Thymus (tissue), 11 donors: ENCODE results near the gene LGI4. TPM values are rescaled to one million over a fixed set of nuclear protein-coding genes. Genes with fewer than 3 reads are reported as not detected.
"Not testable (repeated sequence)": the region's sequence is repeated elsewhere in the genome, so short reads cannot be mapped to it uniquely, and the experiment has no call there.

ENCODE experiments used
- DNase-seq, 9 donors: peaks; one replicate each; pipeline ENCODE4 v3.0.0-alpha.2; 2013; ENCODE audit warnings: low spot score in 9 of 9, low read depth in 6 of 9, missing footprints in 1 of 9
- H3K27ac ChIP-seq, 2 donors: one replicate each; pipeline ENCODE4 v1.5.1; 2013; ENCODE audit warnings: control low read depth in 1 of 2, low read depth in 1 of 2, low read length in 1 of 2, mild to moderate bottlenecking in 1 of 2, moderate library complexity in 1 of 2
- H3K27me3 ChIP-seq, 2 donors: one replicate each; pipeline ENCODE4 v1.5.1; 2013; ENCODE audit warnings: low read length in 1 of 2; ENCODE audit not compliant: control insufficient read depth in 2 of 2, insufficient read depth in 1 of 2
- H3K36me3 ChIP-seq, 2 donors: one replicate each; pipeline ENCODE4 v1.5.1; 2013; ENCODE audit warnings: low read length in 1 of 2, mild to moderate bottlenecking in 1 of 2, moderate library complexity in 1 of 2; ENCODE audit not compliant: control insufficient read depth in 2 of 2, insufficient read depth in 2 of 2
- H3K4me1 ChIP-seq, 2 donors: one replicate each; pipeline ENCODE4 v1.5.1; 2013; ENCODE audit warnings: low read length in 2 of 2; ENCODE audit not compliant: control insufficient read depth in 2 of 2, insufficient read depth in 2 of 2
- H3K4me3 ChIP-seq, 2 donors: one replicate each; pipeline ENCODE4 v1.5.1; 2013; ENCODE audit warnings: low read length in 2 of 2, control low read depth in 1 of 2, mild to moderate bottlenecking in 1 of 2
- H3K9me3 ChIP-seq, 2 donors: one replicate each; pipeline ENCODE4 v1.5.1; 2013; ENCODE audit warnings: low read length in 1 of 2, mild to moderate bottlenecking in 1 of 2; ENCODE audit not compliant: control insufficient read depth in 2 of 2, insufficient read depth in 1 of 2
- whole genome bisulfite sequencing: extraction: QIAGEN DNeasy Blood & Tissue Kit; methylation state at CpG from one replicate; pipeline ENCODE4 v1.1.7; 2013; 5-methylcytosine and 5-hydroxymethylcytosine counted together
- polyA plus RNA-seq: library from polyadenylated mRNA; stranded (reverse); fragments of 200-250 nt; gene quantifications from one replicate; pipeline ENCODE4 v1.2.3, GENCODE V29; 2013
- total RNA-seq: library from RNA; stranded (reverse); fragments of 120-200 nt; gene quantifications from one replicate; pipeline ENCODE4 v1.2.4, GENCODE V29; 2013
- donor health status: healthy.

The LGI4 gene
- total and polyA plus RNA-seq, 2 donors, result 0.52 to 9.8 TPM

DNA sequence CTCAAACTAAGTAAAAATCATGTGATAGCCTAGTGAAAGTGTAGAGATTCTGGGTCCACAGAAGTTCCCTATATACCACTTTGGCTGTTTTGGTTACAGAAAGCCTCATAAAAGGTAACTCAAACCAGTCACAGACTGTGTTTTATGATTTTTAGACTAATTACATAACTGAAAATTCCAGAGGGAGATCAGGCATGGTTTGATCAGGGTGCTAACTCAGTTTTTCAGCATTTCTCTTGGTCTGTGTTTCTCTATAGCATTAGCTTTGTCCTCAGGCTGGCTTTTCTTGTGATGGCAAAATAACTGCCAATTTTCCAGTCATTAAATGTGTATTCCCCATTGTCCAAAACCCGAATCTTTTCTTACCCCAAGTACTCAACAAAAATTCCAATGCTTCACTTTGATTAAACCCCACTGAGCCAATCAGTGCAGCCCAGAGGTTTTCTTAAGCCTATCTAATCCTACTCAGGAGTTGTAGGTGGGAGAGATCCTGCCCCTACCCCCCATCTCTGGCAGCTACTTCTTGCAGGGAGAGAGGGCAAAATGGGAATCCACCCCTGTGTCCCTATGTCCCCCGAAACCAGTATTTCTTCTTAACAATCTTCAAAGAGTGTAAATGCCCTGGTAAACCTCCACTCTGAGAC lies 27.8 kb downstream of the LGI4 start:
- DNase-seq, result no peak
- Histone ChIP-seq H3K4me3 (no peak overlapping the region), H3K9me3 (peaks cover 0 to 12% of the 10 kb centered on the region in 2 donors), H3K27ac (no peak overlapping the region), H3K27me3 (peaks cover 0 to 3% of the 10 kb centered on the region in 2 donors), H3K36me3 (no peaks in the 10 kb centered on the region), H3K4me1 (no peaks in the 10 kb centered on the region)
- 47% methylated on average over 2 of the region's 2 CpGs for WGBS

GRCh38 chr19:35106291-35106583 lies 28.6 kb downstream of the LGI4 start:
- no peaks in the 10 kb centered on the region for H3K36me3 ChIP-seq
- no peak for DNase-seq
- H3K4me3 ChIP-seq, result no peak overlapping the region
- H3K9me3 ChIP-seq, result peaks cover 0 to 12% of the 10 kb centered on the region in 2 donors
- H3K27ac ChIP-seq, result no peak overlapping the region
- no peaks in the 10 kb centered on the region for H3K4me1 ChIP-seq
- H3K27me3 ChIP-seq, result peaks cover 0 to 3% of the 10 kb centered on the region in 2 donors
- 96% methylated on average over 9 of the region's 9 CpGs for WGBS

- H3K9me3 ChIP-seq, result peaks cover 0 to 12% of the 10 kb centered on the region in 2 donors
- 83% methylated on average over 30 of the region's 30 CpGs for WGBS
- H3K36me3 ChIP-seq, result no peaks in the 10 kb centered on the region
- peaks cover 0 to 3% of the 10 kb centered on the region in 2 donors for H3K27me3 ChIP-seq
- no peak overlapping the region for H3K4me3 ChIP-seq
- no peak overlapping the region for H3K27ac ChIP-seq
- DNase-seq, result no peak
- H3K4me1 ChIP-seq, result no peaks in the 10 kb centered on the region
Measured at GRCh38 chr19:35105411-35106290, 29.2 kb downstream of the LGI4 start.

DNA sequence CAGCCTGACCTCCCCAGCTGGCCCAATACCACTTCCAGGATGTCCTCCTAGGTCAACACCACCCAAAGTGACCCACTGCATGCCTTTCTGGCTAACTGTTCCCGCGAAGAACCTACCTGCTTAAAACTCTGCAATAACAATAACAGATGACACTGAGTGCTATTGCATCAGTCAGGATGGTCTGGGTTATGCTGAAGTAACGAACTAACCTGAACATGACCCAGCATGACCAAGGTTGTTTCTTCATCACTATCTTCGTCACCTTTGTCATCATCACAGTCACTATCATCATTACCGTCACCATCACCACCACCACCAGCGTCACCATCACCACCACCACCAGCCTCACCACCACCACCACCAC lies 29.8 kb downstream of the LGI4 start:
- Histone ChIP-seq H3K4me1 (no peaks in the 10 kb centered on the region), H3K4me3 (no peak overlapping the region), H3K9me3 (peaks cover 0 to 12% of the 10 kb centered on the region in 2 donors), H3K27ac (no peak overlapping the region), H3K27me3 (peaks cover 0 to 3% of the 10 kb centered on the region in 2 donors), H3K36me3 (no peaks in the 10 kb centered on the region)
- DNase-seq, result no peak
- WGBS, result 98% methylated on average over 6 of the region's 6 CpGs

- Histone ChIP-seq H3K9me3 (peaks cover 0 to 12% of the 10 kb centered on the region in 2 donors), H3K27me3 (no peaks in the 10 kb centered on the region), H3K27ac (no peak overlapping the region), H3K4me3 (no peak overlapping the region), H3K4me1 (no peaks in the 10 kb centered on the region), H3K36me3 (no peaks in the 10 kb centered on the region)
- 96% methylated on average over 11 of the region's 11 CpGs for WGBS
- DNase-seq, result no peak
Measured at GRCh38 chr19:35104361-35104760, 30.5 kb downstream of the LGI4 start.

DNA sequence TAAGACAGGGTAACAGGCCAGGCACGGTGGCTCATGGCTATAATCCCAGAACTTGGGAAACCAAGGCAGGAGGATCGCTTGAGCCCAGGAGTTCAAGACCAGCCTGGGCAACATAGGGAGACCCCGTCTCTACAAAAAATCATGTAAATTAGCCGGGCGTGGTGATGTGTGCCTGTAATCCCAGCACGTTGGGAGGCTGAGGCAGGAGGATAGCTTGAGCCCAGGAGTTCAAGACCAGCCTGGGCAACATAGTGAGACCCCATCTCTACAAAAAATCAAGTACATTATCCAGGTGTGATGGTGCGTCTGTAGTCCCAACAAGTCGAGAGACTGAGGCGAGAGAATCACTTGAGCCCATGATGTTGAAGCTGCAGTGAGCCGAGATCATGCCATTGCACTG lies 31.2 kb downstream of the LGI4 start:
- H3K27me3 ChIP-seq, H3K36me3 ChIP-seq, DNase-seq, H3K4me1 ChIP-seq, H3K4me3 ChIP-seq, H3K27ac ChIP-seq: not testable (repeated sequence)
- 82% methylated on average over 10 of the region's 10 CpGs for WGBS
- H3K9me3 ChIP-seq, result peaks cover 0 to 12% of the 10 kb centered on the region in 2 donors

DNA sequence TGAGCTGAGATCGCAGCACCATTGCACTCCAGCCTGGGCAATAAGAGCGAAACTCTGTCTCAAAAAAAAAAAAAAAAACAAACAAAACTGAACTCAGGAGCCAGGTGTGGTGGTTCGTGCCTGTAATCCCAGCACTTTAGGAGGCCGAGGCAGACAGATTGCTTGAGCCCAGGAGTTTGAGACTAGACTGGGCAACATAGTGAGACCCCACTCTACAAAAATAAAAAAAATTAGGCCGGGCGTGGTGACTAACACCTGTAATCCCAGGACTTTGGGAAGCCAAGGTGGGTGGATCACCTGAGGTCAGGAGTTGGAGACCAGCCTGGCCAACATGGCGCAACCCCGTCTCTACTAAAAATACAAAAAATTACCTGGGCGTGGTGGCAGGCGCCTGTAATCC lies 32.9 kb downstream of the LGI4 start:
- peaks cover 0 to 12% of the 10 kb centered on the region in 2 donors for H3K9me3 ChIP-seq
- not testable (repeated sequence) for H3K27me3 ChIP-seq, H3K4me1 ChIP-seq, H3K4me3 ChIP-seq, H3K27ac ChIP-seq, DNase-seq, H3K36me3 ChIP-seq
- WGBS, result 97% methylated on average over 10 of the region's 10 CpGs

GRCh38 chr19:35100588-35101533 lies 34.0 kb downstream of the LGI4 start:
- no peaks in the 10 kb centered on the region for H3K4me1 ChIP-seq
- DNase-seq, result no peak
- WGBS, result 93% methylated on average over 16 of the region's 16 CpGs

DNA sequence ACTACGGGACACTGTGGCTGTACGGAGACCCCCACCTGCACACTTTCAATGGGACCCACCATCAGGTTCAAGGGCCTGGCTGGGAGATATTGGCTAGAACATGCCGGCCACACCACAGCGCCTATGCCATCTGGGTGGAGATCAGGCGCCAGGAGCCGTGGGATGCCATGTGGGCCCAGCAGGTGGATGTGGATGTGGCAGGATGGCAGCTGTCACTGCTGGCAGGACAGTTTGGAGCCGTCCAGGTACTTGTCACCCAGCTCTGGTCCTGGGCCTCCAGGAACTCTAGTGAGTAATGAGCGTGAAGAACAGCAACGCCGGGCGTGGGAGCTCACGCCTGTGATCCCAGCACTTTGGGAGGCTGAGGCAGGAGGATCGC lies 35.0 kb downstream of the LGI4 start:
- WGBS, result 96% methylated on average over 13 of the region's 13 CpGs
- DNase-seq, result no peak
- H3K4me1 ChIP-seq, result no peaks in the 10 kb centered on the region

More at GRCh38 chr19:35100588-35101533, 34.0 kb downstream of the LGI4 start:
- peaks cover 0 to 3% of the 10 kb centered on the region in 2 donors for H3K9me3 ChIP-seq
- H3K27ac ChIP-seq, result no peak overlapping the region
- no peak overlapping the region for H3K4me3 ChIP-seq
- no peaks in the 10 kb centered on the region for H3K36me3 ChIP-seq
- H3K27me3 ChIP-seq, result no peaks in the 10 kb centered on the region

More for the DNA sequence above, 35.0 kb downstream of the LGI4 start:
- no peak overlapping the region for H3K4me3 ChIP-seq
- no peaks in the 10 kb centered on the region for H3K27me3 ChIP-seq
- H3K27ac ChIP-seq, result no peak overlapping the region
- H3K36me3 ChIP-seq, result no peaks in the 10 kb centered on the region
- H3K9me3 ChIP-seq, result no peaks in the 10 kb centered on the region
